ENCODE results near the gene KHDC4. TPM values are rescaled to one million over a fixed set of nuclear protein-coding genes. Genes with fewer than 3 reads are reported as not detected.
A peak's percentile ranks its signal among the peaks of the same experiment; 100 is the strongest.

KHDC4 gene
- total RNA-seq, 6 experiments from 2014 or later: 22.6 to 26.1 (median 23.5) TPM

DNA sequence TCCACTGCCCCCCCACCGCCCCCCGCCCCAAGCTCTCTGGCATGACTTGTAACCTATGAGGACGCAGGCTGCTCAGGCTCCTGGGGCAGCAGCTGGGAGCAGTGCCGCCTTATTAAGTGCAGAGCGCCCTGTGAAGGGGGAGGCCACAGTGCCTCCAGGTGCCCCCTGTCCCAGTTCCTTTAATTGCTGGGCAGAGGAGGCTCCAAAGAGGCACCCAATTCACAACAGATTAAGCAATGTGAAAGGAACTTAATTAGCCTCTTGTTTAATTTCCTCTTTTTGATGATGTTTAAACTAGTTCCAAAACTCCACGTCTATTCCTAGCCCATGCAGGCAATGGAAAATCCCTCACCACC, 10.2 kb upstream of the KHDC4 start:
- no peak for DNase-seq
- Mint-ChIP-seq H3K9me3 (no peaks in the 10 kb centered on the region), H3K4me3 (no peak overlapping the region), H3K27ac (no peak overlapping the region), H3K36me3 (ENCODE audit: low read depth) (0 out of 2 replicates have a peak, but pooled peaks cover 13% of the 10 kb centered on the region), H3K27me3 (ENCODE audit: insufficient read depth) (peaks cover 12% of the 10 kb centered on the region), H3K4me1 (ENCODE audit: low read depth) (peaks cover 26% of the 10 kb centered on the region)
- TF ChIP-seq, protein P1, sequence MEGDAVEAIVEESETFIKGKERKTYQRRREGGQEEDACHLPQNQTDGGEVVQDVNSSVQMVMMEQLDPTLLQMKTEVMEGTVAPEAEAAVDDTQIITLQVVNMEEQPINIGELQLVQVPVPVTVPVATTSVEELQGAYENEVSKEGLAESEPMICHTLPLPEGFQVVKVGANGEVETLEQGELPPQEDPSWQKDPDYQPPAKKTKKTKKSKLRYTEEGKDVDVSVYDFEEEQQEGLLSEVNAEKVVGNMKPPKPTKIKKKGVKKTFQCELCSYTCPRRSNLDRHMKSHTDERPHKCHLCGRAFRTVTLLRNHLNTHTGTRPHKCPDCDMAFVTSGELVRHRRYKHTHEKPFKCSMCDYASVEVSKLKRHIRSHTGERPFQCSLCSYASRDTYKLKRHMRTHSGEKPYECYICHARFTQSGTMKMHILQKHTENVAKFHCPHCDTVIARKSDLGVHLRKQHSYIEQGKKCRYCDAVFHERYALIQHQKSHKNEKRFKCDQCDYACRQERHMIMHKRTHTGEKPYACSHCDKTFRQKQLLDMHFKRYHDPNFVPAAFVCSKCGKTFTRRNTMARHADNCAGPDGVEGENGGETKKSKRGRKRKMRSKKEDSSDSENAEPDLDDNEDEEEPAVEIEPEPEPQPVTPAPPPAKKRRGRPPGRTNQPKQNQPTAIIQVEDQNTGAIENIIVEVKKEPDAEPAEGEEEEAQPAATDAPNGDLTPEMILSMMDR (IDR thresholded peaks at IDR 0.05): no peak

DNA sequence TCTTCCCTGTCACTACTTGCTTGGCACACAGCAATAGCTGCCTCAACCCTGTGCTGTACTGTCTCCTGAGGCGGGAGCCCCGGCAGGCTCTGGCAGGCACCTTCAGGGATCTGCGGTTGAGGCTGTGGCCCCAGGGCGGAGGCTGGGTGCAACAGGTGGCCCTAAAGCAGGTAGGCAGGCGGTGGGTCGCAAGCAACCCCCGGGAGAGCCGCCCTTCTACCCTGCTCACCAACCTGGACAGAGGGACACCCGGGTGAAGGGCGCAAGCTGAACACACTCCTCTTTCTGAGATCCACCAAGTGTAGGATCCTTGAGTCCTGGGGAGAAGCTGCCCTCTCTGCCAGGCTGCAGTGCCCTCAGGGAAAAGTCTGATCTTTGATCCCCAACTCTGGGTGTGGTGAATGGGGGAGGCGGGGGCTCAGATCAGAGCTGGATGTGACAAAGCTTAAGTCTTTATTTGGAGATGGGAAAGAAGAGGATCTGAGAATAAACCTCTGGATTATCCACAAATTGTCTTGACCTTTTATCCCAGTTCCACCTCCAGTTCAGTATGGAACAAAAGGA, 8.4 kb upstream of the KHDC4 start:
- TF ChIP-seq, protein P1 (IDR thresholded peaks at IDR 0.05): no peak
- peak overlapping the region; percentile 48 for H3K27ac Mint-ChIP-seq
- no peak for DNase-seq
- no peaks in the 10 kb centered on the region for H3K9me3 Mint-ChIP-seq
- H3K4me1 Mint-ChIP-seq (ENCODE audit: low read depth): peaks cover 35% of the 10 kb centered on the region
- peak overlapping the region; percentile 23; the same call in 1 of the 2 replicates for H3K4me3 Mint-ChIP-seq
- peaks cover 13% of the 10 kb centered on the region for H3K27me3 Mint-ChIP-seq (ENCODE audit: insufficient read depth)
- H3K36me3 Mint-ChIP-seq (ENCODE audit: low read depth): 0 out of 2 replicates have a peak, but pooled peaks cover 13% of the 10 kb centered on the region

DNA sequence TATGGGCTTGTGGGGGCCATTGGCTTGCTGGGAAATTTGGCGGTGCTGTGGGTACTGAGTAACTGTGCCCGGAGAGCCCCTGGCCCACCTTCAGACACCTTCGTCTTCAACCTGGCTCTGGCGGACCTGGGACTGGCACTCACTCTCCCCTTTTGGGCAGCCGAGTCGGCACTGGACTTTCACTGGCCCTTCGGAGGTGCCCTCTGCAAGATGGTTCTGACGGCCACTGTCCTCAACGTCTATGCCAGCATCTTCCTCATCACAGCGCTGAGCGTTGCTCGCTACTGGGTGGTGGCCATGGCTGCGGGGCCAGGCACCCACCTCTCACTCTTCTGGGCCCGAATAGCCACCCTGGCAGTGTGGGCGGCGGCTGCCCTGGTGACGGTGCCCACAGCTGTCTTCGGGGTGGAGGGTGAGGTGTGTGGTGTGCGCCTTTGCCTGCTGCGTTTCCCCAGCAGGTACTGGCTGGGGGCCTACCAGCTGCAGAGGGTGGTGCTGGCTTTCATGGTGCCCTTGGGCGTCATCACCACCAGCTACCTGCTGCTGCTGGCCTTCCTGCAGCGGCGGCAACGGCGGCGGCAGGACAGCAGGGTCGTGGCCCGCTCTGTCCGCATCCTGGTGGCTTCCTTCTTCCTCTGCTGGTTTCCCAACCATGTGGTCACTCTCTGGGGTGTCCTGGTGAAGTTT, 7.8 kb upstream of the KHDC4 start:
- Mint-ChIP-seq H3K4me1 (ENCODE audit: low read depth) (peaks cover 35% of the 10 kb centered on the region), H3K27ac (peak overlapping the region; percentile 84), H3K9me3 (no peaks in the 10 kb centered on the region)

DNA sequence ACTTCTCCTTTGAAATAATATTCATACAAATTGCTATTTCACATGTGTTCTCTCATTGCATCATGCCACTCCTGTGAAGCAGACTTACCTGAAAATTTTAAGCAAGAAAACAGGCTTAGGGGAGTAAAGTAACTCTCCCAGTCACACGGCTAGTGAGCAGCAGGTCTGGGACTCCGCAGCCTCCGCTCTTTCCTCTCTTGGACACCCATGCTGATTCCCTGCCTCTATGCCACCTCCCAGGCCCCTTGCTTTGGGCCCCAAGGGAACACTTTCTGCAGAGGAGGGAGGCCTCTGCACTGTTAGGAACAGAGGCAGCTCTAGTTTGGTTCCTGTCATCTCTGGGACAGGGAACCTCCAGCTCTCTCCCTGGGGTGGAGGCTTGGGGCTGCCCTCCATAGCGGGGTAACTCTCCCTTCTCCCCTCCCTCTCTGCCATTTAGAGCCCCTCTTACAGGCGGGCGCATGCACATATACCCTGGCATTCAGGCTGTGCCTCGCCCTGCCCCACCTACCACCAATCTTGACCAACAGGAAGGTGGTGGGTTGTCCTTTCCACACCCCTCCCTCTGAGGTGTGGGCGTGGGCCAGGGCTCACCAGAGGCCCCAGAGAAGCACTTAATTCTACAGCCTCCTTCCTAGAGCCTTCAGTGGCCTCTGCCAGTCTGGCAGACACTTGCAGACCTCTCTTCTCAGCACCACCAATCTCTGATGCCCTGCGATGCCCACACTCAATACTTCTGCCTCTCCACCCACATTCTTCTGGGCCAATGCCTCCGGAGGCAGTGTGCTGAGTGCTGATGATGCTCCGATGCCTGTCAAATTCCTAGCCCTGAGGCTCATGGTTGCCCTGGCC, 7.0 kb upstream of the KHDC4 start, which contains the start of gene RXFP4:
Gene RXFP4, plus strand, starts transcription at position 646 of the 852 bp plus-strand sequence. Its CDS starts 72 bp downstream, at position 718.
- H3K36me3 Mint-ChIP-seq (ENCODE audit: low read depth): 0 out of 2 replicates have a peak, but pooled peaks cover 3% of the 10 kb centered on the region
- peak within 1 kb of the TSS; percentile 23; the same call in 1 of the 2 replicates for H3K4me3 Mint-ChIP-seq
- no peaks in the 10 kb centered on the region for H3K9me3 Mint-ChIP-seq
- H3K27ac Mint-ChIP-seq: peak within 1 kb of the TSS; percentile 84
- peaks cover 35% of the 10 kb centered on the region for H3K4me1 Mint-ChIP-seq (ENCODE audit: low read depth)
- TF ChIP-seq, protein P1 (IDR thresholded peaks at IDR 0.05): no peak
- H3K27me3 Mint-ChIP-seq (ENCODE audit: insufficient read depth): peaks cover 14% of the 10 kb centered on the region
- no peak for DNase-seq

More for the DNA sequence above, 7.8 kb upstream of the KHDC4 start:
- TF ChIP-seq, protein P1 (IDR thresholded peaks at IDR 0.05): no peak
- Mint-ChIP-seq H3K27me3 (ENCODE audit: insufficient read depth) (peaks cover 14% of the 10 kb centered on the region), H3K36me3 (ENCODE audit: low read depth) (0 out of 2 replicates have a peak, but pooled peaks cover 10% of the 10 kb centered on the region), H3K4me3 (peak overlapping the region; percentile 23; the same call in 1 of the 2 replicates)
- no peak for DNase-seq

DNA sequence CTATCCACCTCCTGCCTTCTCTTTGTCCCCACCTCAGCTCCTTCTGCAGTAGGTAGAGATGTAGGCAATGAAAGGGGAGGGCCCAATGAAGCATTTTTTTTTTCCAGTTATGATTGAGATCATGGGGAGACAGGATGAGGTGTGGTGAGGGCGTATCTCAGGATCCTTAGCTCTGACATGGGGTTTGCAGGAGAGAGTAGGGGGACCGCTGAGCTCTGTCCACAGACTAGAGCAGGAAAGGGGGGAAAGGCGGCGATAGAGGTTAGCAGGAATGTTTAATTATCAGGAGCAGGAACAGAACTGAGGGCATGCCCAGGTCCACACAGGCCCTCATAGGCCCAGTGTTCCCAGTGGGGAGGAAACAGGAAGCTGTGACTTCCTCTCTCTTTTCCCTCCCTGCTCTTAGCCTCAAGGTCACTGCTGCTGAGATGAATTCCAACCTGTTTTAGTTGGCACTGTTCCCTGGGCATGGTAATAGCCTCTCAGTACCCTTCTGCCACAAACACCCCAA, 6.3 kb upstream of the KHDC4 start:
- Mint-ChIP-seq H3K27ac (peak overlapping the region; percentile 84), H3K36me3 (ENCODE audit: low read depth) (no peaks in the 10 kb centered on the region), H3K27me3 (ENCODE audit: insufficient read depth) (peaks cover 13% of the 10 kb centered on the region), H3K9me3 (no peaks in the 10 kb centered on the region), H3K4me1 (ENCODE audit: low read depth) (peaks cover 35% of the 10 kb centered on the region), H3K4me3 (peak overlapping the region; percentile 10; the same call in 1 of the 2 replicates)
- TF ChIP-seq, protein P1 (IDR thresholded peaks at IDR 0.05): no peak
- DNase-seq: peak; percentile 34
